Liver (tissue), 9 donors: Measurements from ENCODE around the gene HS3ST3B1. TPM values are rescaled to one million over a fixed set of nuclear protein-coding genes. Genes with fewer than 3 reads are reported as not detected.

ENCODE experiments used
- DNase-seq: peaks from one replicate; pipeline ENCODE4 v3.0.0-alpha.2; 2017; ENCODE audit warnings: low spot score
- H3K27ac ChIP-seq, 2 donors: one replicate each; pipeline ENCODE4 v1.7.0; 2013; ENCODE audit warnings: inconsistent platforms in 2 of 2, low read length in 2 of 2, control low read depth in 1 of 2, low read depth in 1 of 2, mild to moderate bottlenecking in 1 of 2
- H3K27me3 ChIP-seq, 4 donors: one replicate each; pipeline versions ENCODE4 v1.6.1 to v1.7.0; 2013; ENCODE audit warnings: low read length in 3 of 4, inconsistent platforms in 1 of 4, mild to moderate bottlenecking in 1 of 4, moderate library complexity in 1 of 4; ENCODE audit not compliant: control insufficient read depth in 4 of 4, insufficient read depth in 4 of 4
- H3K36me3 ChIP-seq, 4 donors: one replicate each; pipeline versions ENCODE4 v1.6.1 to v1.7.0; 2013; ENCODE audit warnings: low read length in 3 of 4, mild to moderate bottlenecking in 3 of 4, low read depth in 1 of 4, moderate library complexity in 1 of 4; ENCODE audit not compliant: control insufficient read depth in 4 of 4, insufficient read depth in 3 of 4
- H3K4me1 ChIP-seq, 4 donors: one replicate each; pipeline versions ENCODE4 v1.6.1 to v1.7.0; 2013; ENCODE audit warnings: low read length in 3 of 4, mild to moderate bottlenecking in 3 of 4, moderate library complexity in 1 of 4; ENCODE audit not compliant: control insufficient read depth in 4 of 4, insufficient read depth in 4 of 4
- H3K4me3 ChIP-seq, 3 donors: one replicate each; pipeline versions ENCODE4 v1.6.1 to v1.7.0; 2013; ENCODE audit warnings: low read length in 3 of 3, control low read depth in 1 of 3, low read depth in 1 of 3, mild to moderate bottlenecking in 1 of 3
- H3K9ac ChIP-seq, 2 donors: one replicate each; pipeline ENCODE4 v1.7.0; 2013; ENCODE audit warnings: low read length in 2 of 2, mild to moderate bottlenecking in 2 of 2, moderate library complexity in 2 of 2, control low read depth in 1 of 2, low read depth in 1 of 2
- H3K9me3 ChIP-seq, 4 donors: one replicate each; pipeline versions ENCODE4 v1.6.1 to v1.7.0; 2013; ENCODE audit warnings: low read length in 3 of 4; ENCODE audit not compliant: control insufficient read depth in 4 of 4
- ATF3 ChIP-seq: IDR thresholded peaks from 2 replicates; pipeline ENCODE4 v1.6.1; 2016; ENCODE audit warnings: antibody characterized with exemption
- EGR1 ChIP-seq, 2 donors: IDR thresholded peaks; 2 replicates each; pipeline ENCODE4 v1.6.1; 2016 to 2018; ENCODE audit warnings: antibody characterized with exemption in 2 of 2, low read depth in 2 of 2
- FOXA1 ChIP-seq: IDR thresholded peaks from 2 replicates; pipeline ENCODE4 v1.6.1; 2016; ENCODE audit warnings: antibody characterized with exemption
- FOXA2 ChIP-seq: IDR thresholded peaks from 2 replicates; pipeline ENCODE4 v1.6.1; 2016; ENCODE audit warnings: antibody characterized with exemption
- GABPA ChIP-seq, 2 donors: IDR thresholded peaks in 1 of 2; conservative IDR thresholded peaks in 1 of 2; 2 replicates each; pipeline ENCODE4 v1.6.1; 2016; ENCODE audit warnings: antibody characterized with exemption in 2 of 2, mild to moderate bottlenecking in 1 of 2, moderate library complexity in 1 of 2
- HNF4A ChIP-seq, 2 donors: conservative IDR thresholded peaks; 2 replicates each; pipeline ENCODE4 v1.6.1; 2016; ENCODE audit warnings: antibody characterized with exemption in 2 of 2, mild to moderate bottlenecking in 2 of 2
- HNF4G ChIP-seq: IDR thresholded peaks from 2 replicates; pipeline ENCODE4 v1.6.1; 2016; ENCODE audit warnings: antibody characterized with exemption
- JUND ChIP-seq, 2 donors: IDR thresholded peaks; 2 replicates each; pipeline ENCODE4 v1.6.1; 2016; ENCODE audit warnings: antibody characterized with exemption in 2 of 2
- MAX ChIP-seq: IDR thresholded peaks from 2 replicates; pipeline ENCODE4 v1.6.1; 2016; ENCODE audit warnings: antibody characterized with exemption
- NR2F2 ChIP-seq: IDR thresholded peaks from 2 replicates; pipeline ENCODE4 v1.6.1; 2016; ENCODE audit warnings: antibody characterized with exemption
- RAD21 ChIP-seq, 2 donors: IDR thresholded peaks; 2 replicates each; pipeline ENCODE4 v1.6.1; 2016; ENCODE audit warnings: antibody characterized with exemption in 2 of 2, mild to moderate bottlenecking in 2 of 2
- REST ChIP-seq: IDR thresholded peaks from 2 replicates; pipeline ENCODE4 v1.6.1; 2016; ENCODE audit warnings: antibody characterized with exemption, mild to moderate bottlenecking
- RXRA ChIP-seq, 2 donors: IDR thresholded peaks; 2 replicates each; pipeline ENCODE4 v1.6.1; 2017 to 2018; ENCODE audit warnings: antibody characterized with exemption in 2 of 2, mild to moderate bottlenecking in 1 of 2
- SP1 ChIP-seq: IDR thresholded peaks from 2 replicates; pipeline ENCODE4 v1.6.1; 2018; ENCODE audit warnings: antibody characterized with exemption, mild to moderate bottlenecking
- TAF1 ChIP-seq: conservative IDR thresholded peaks from 2 replicates; pipeline ENCODE4 v1.6.1; 2016; ENCODE audit warnings: antibody characterized with exemption, mild to moderate bottlenecking
- YY1 ChIP-seq: IDR thresholded peaks from 2 replicates; pipeline ENCODE4 v1.6.1; 2016; ENCODE audit warnings: antibody characterized with exemption, mild to moderate bottlenecking
- WGBS: extraction: QIAGEN DNeasy Blood & Tissue Kit; methylation state at CpG from one replicate; pipeline ENCODE4 v1.1.7; 2013; 5-methylcytosine and 5-hydroxymethylcytosine counted together
- polyA plus RNA-seq, 2 donors: library from polyadenylated mRNA; stranded (reverse) in 1 of 2; unstranded in 1 of 2; fragments of 200-250 nt in 1 of 2; fragments of >200 nt in 1 of 2; fragmentation: Nextera tagmentation in 1 of 2; extraction: Ambion mirVana in 1 of 2; gene quantifications; one replicate each; pipeline versions ENCODE4 v1.2.1 to v1.2.3, GENCODE V29; 2013 to 2015
- total RNA-seq, 2 donors: library from RNA; depleted of rRNA; stranded (reverse); fragments of >200 nt; gene quantifications; one replicate each; pipeline ENCODE4 v1.2.3, GENCODE V29; 2014
- TF ChIP-seq, protein P1 (sequence below): fragments of 150-350 bp; IDR thresholded peaks from 2 replicates; pipeline ENCODE4 v1.5.1; 2017; ENCODE audit warnings: improper control_type of control experiment, low read depth, low read length; ENCODE audit not compliant: missing input control
- TF ChIP-seq, protein P2 (sequence below): IDR thresholded peaks from 2 replicates; pipeline ENCODE4 v1.6.1; 2016; ENCODE audit warnings: antibody characterized with exemption
- donor health status: healthy.
- donor health status: healthy.
- donor health status: healthy.
- donor health status: healthy.
- donor health status: healthy.

Gene HS3ST3B1
- total and polyA plus RNA-seq, 4 donors, result 11.9 to 33.5 (median 22.4) TPM

- TF ChIP-seq, protein P1, sequence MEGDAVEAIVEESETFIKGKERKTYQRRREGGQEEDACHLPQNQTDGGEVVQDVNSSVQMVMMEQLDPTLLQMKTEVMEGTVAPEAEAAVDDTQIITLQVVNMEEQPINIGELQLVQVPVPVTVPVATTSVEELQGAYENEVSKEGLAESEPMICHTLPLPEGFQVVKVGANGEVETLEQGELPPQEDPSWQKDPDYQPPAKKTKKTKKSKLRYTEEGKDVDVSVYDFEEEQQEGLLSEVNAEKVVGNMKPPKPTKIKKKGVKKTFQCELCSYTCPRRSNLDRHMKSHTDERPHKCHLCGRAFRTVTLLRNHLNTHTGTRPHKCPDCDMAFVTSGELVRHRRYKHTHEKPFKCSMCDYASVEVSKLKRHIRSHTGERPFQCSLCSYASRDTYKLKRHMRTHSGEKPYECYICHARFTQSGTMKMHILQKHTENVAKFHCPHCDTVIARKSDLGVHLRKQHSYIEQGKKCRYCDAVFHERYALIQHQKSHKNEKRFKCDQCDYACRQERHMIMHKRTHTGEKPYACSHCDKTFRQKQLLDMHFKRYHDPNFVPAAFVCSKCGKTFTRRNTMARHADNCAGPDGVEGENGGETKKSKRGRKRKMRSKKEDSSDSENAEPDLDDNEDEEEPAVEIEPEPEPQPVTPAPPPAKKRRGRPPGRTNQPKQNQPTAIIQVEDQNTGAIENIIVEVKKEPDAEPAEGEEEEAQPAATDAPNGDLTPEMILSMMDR, result no peak
- TF ChIP-seq NR2F2, result peak; percentile 90
Measured at GRCh38 chr17:14372905-14373613, 72.2 kb downstream of the HS3ST3B1 start (continued).

- H3K9ac ChIP-seq, result peak overlapping the region; percentile 23 to 91
- no peaks in the 10 kb centered on the region for H3K36me3 ChIP-seq
- H3K27ac ChIP-seq, result peak overlapping the region; percentile 90 to 91
- H3K27me3 ChIP-seq, result no peaks in the 10 kb centered on the region
- TF ChIP-seq, protein P2, sequence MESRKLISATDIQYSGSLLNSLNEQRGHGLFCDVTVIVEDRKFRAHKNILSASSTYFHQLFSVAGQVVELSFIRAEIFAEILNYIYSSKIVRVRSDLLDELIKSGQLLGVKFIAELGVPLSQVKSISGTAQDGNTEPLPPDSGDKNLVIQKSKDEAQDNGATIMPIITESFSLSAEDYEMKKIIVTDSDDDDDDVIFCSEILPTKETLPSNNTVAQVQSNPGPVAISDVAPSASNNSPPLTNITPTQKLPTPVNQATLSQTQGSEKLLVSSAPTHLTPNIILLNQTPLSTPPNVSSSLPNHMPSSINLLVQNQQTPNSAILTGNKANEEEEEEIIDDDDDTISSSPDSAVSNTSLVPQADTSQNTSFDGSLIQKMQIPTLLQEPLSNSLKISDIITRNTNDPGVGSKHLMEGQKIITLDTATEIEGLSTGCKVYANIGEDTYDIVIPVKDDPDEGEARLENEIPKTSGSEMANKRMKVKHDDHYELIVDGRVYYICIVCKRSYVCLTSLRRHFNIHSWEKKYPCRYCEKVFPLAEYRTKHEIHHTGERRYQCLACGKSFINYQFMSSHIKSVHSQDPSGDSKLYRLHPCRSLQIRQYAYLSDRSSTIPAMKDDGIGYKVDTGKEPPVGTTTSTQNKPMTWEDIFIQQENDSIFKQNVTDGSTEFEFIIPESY, result peak; percentile 37
- TF ChIP-seq MAX, result peak; percentile 47
- peak; percentile 60 for TF ChIP-seq SP1
- TF ChIP-seq, protein P1, result no peak
- no peak for TF ChIP-seq FOXA1
- peak; percentile 41 to 64 for TF ChIP-seq HNF4A (conservative IDR thresholded peaks at IDR 0.05)
- TF ChIP-seq RAD21 (IDR thresholded peaks at IDR 0.05), result peak; percentile 18 to 65
- TF ChIP-seq TAF1, result peak; percentile 92
- TF ChIP-seq ATF3, result no peak
- TF ChIP-seq NR2F2, result no peak
- peak; percentile 36 for TF ChIP-seq REST
- peak; percentile 44 for TF ChIP-seq FOXA2
- TF ChIP-seq EGR1 (IDR thresholded peaks at IDR 0.05; ENCODE audit: low read depth in 2 of 2), result peak in 1 of 2 donors; percentile 38
- peak; percentile 44 for TF ChIP-seq HNF4G
- no peak for TF ChIP-seq GABPA (IDR thresholded peaks at IDR 0.05 in 1 of 2, conservative IDR thresholded peaks at IDR 0.05 in 1 of 2)
- TF ChIP-seq RXRA (IDR thresholded peaks at IDR 0.05), result peak; percentile 84 to 90
- no peak for TF ChIP-seq YY1
- TF ChIP-seq JUND (IDR thresholded peaks at IDR 0.05), result peak; percentile 20 to 62
- DNase-seq, result no peak
- WGBS, result 24% methylated on average over 8 of the region's 8 CpGs
- H3K4me1 ChIP-seq, result peaks cover 4 to 46% (median 17%) of the 10 kb centered on the region in 4 donors
- H3K4me3 ChIP-seq, result peak overlapping the region in 2 of 3 donors; percentile 37 to 54
- no peaks in the 10 kb centered on the region for H3K9me3 ChIP-seq
Measured at GRCh38 chr17:14373614-14374259, 72.9 kb downstream of the HS3ST3B1 start.
